ENCODE measurements around the gene TROAP.
"Not testable (repeated sequence)": the region's sequence is repeated elsewhere in the genome, so short reads cannot be mapped to it uniquely, and the experiment has no call there.

TROAP gene

DNA sequence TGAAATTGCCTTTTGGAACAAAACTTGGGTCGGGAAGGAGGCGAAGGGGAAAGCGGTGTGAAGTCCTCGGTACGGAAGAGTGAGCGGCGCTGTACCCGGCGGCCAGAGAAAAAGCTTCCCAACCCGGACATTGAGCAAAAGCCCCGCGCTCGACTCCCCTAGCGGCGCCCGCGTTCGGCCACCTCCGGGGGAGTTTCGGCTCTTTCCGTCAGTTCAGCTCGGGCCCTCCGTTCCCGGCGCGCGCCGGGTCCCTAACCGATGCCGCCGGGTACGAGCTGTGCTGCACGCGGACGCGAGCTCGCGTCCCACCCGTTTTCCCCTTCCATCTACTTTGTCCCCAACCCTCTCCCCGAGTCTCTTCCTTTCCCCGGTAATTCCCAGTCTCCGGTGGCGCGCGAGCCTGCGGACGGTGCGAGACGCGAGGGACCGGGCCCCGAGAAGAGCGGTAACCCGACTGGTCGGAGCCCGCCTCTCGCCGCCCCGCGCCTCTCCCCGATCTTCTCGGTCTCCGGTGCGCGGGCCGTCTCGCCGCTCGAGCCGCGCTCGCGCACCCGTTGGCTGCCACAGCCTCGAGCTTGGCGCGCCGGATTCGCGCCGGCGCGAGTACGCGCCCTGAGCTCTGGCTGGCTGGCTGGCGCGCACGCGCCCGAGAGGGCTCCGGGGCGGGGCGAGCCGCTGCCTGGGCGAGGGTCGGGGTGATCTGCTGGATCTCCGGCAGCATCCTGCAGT lies 43.8 kb downstream of the TROAP start:
- peak; percentile 82 for DNase-seq (ENCODE audit: low spot score)

- no peak for DNase-seq (ENCODE audit: low spot score)
Measured at GRCh38 chr12:49367381-49368239, 44.6 kb downstream of the TROAP start, which contains the start of gene SPATS2. SPATS2 (plus strand) TSS chr12:49367462; CDS start chr12:49461013, 93,551 bp downstream.

DNA sequence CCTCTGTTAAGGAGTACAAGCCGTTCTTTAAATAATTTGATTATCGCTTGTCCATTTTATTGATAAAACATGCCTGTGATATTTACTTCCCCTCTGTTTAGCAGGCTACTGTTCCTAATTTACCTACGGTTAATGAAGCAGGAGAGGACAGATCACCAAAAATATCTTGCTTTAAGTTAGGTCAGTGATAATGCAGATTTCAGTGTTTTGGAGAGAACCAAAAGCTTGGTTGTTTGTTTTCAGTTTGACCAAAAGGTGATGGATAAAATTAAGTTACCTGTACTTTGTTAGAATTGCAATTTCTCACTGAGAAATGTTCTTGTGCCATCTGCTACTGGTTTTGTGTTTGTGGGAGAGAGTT lies 45.2 kb downstream of the TROAP start:
- DNase-seq (ENCODE audit: low spot score): no peak

DNA sequence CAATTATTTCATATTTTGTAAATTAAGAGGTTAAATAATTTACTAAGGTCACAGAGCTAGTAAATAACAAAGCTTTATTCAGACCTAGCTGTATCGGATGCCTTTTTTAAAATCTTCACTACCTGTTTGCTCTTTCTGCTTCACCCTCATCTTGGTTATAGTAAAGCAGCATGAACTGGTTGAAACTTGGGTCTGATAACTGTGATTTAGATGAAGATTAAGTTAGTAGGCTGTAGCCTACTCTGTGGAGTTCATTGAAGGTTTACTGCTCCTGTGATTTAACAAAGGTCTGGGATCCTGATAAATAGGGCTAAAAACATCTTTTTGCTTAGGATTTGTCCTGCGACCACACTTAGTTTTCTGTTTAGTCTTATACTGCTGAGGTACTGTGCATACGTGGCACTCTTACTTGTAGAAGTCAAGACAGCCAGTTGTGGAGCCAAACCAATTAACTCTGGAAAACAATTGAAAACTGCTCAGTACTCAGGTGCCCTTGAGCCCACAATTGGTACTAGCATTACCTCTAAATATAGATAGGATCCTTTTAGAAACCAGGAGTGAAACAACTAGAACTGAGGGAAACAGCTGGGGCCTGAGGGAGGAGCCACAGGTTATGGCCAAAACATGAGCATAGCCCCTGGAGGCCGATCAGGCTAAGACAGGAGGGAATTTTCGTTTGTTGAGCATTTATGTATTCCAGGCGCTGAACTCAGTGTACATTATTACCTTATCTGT lies 46.5 kb downstream of the TROAP start:
- no peak for DNase-seq (ENCODE audit: low spot score)

GRCh38 chr12:49370539-49370938 lies 47.5 kb downstream of the TROAP start:
- no peak for DNase-seq (ENCODE audit: low spot score)

GRCh38 chr12:49375406-49375805 lies 52.4 kb downstream of the TROAP start:
- DNase-seq (ENCODE audit: low spot score): no peak

- no peak for DNase-seq (ENCODE audit: low spot score)
Measured at GRCh38 chr12:49377386-49377785, 54.3 kb downstream of the TROAP start.

DNA sequence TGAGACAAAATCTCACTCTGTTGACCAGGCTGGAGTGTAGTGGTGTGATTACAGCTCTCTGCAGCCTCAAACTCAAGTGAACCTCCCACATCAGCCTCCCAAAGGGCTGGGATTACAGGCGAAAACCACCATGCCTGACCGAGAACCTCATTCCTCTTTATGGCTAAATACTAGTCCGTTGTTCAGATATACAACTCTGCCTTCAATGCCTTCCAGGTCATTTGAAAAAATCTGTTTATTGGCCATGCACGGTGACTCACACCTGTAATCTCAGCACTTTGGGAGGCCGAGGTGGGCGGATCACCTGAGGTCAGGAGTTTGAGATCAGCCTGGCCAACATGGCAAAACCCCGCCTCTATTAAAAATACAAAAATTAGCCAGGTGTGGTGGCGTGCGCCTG lies 57.1 kb downstream of the TROAP start:
- DNase-seq (ENCODE audit: low spot score): not testable (repeated sequence)

Data from CD4-positive, alpha-beta T cell treated with Interleukin-2 at 100 ng/mL for 4 hours (primary cell).